A549 (cell line): ENCODE results near the gene PSMB1. TPM values are rescaled to one million over a fixed set of nuclear protein-coding genes. Genes with fewer than 3 reads are reported as not detected.

Experiments used
- ATAC-seq, 2 experiments: fragments of 200-7000 bp in 1 of 2; fragments of >200 bp in 1 of 2; cut with Nextera tagmentation in 1 of 2; cut with Tn5 transposase in 1 of 2; 3 replicates each; pipeline versions ENCODE4 v1.8.0 to v1.9.1; 2018 to 2020; ENCODE audit warnings: mild to moderate bottlenecking in 1 of 2, moderate library complexity in 1 of 2
- CTCF ChIA-PET: fragments of 300-600 bp; sonication (Branson Sonifier 250); formaldehyde crosslinking; extraction: SDS; loops from one replicate; lab custom pipeline; 2021; ENCODE audit warnings: antibody characterized with exemption, inconsistent platforms; lab: Yijun Ruan, JAX
- POLR2A ChIA-PET: fragments of 350-600 bp; formaldehyde crosslinking; extraction: SDS; loops from one replicate; lab custom pipeline; 2021; ENCODE audit warnings: antibody characterized with exemption, inconsistent platforms; lab: Yijun Ruan, JAX
- DNase-seq, 2 experiments: peaks; one replicate each; pipeline versions ENCODE4 v3.0.0 to v3.0.0-alpha.2; 2011 to 2016; ENCODE audit warnings: low read depth in 1 of 2, low spot score in 1 of 2
- FAIRE-seq: peaks from 2 replicates; lab custom pipeline; 2011; peaks lifted over from hg19 to GRCh38; lab: Jason Lieb, UNC
- H3K27ac ChIP-seq, 2 experiments: fragments of >200 bp; sonication (Bioruptor Twin); formaldehyde crosslinking; 3 replicates each; pipeline ENCODE4 v1.5.1; 2016 to 2017
- H3K4me1 ChIP-seq: fragments of >200 bp; sonication (Bioruptor Twin); formaldehyde crosslinking; 3 replicates; pipeline ENCODE4 v1.6.1; 2016
- H3K4me2 ChIP-seq: fragments of >200 bp; sonication (Bioruptor Twin); formaldehyde crosslinking; 3 replicates; pipeline ENCODE4 v1.6.1; 2016
- H3K4me3 ChIP-seq: fragments of >200 bp; sonication (Bioruptor Twin); formaldehyde crosslinking; 3 replicates; pipeline ENCODE4 v1.5.1; 2016
- H3K9me3 ChIP-seq: fragments of >200 bp; sonication (Bioruptor Twin); formaldehyde crosslinking; 3 replicates; pipeline ENCODE4 v1.6.1; 2016
- BCL3 ChIP-seq: fragments of >200 bp; sonication (Bioruptor Twin); formaldehyde crosslinking; IDR thresholded peaks from 3 replicates; pipeline ENCODE4 v1.6.1; 2016
- CBX8 ChIP-seq: fragments of 200-600 bp; sonication (generic); IDR thresholded peaks from 2 replicates; pipeline ENCODE4 v1.6.1; 2016
- CHD2 ChIP-seq: fragments of 150-350 bp; IDR thresholded peaks from 2 replicates; pipeline ENCODE4 v1.6.1; 2014; ENCODE audit warnings: low read length; ENCODE audit not compliant: partially characterized antibody
- CHD4 ChIP-seq: fragments of 200-600 bp; sonication (generic); IDR thresholded peaks from 2 replicates; pipeline ENCODE4 v1.6.1; 2016; ENCODE audit warnings: antibody characterized with exemption, mild to moderate bottlenecking, borderline replicate concordance
- CTCF ChIP-seq: fragments of >200 bp; sonication (Bioruptor Twin); formaldehyde crosslinking; IDR thresholded peaks from 3 replicates; pipeline ENCODE4 v1.5.1; 2016
- EHMT2 ChIP-seq: fragments of 200-600 bp; sonication (generic); IDR thresholded peaks from 2 replicates; pipeline ENCODE4 v1.6.1; 2016; ENCODE audit warnings: antibody characterized with exemption, low read depth, mild to moderate bottlenecking, moderate library complexity
- FOSB ChIP-seq: fragments of 250-450 bp; sonication (Bioruptor Pico); IDR thresholded peaks from 2 replicates; pipeline ENCODE4 v1.5.0; 2020; ENCODE audit warnings: mild to moderate bottlenecking, moderate library complexity
- HOXA7 ChIP-seq: fragments of 250-450 bp; sonication (Bioruptor Pico); IDR thresholded peaks from 2 replicates; pipeline ENCODE4 v1.5.0; 2020; ENCODE audit warnings: mild to moderate bottlenecking, moderate library complexity
- JUN ChIP-seq, 2 experiments: fragments of >200 bp; sonication (Bioruptor Twin); formaldehyde crosslinking; IDR thresholded peaks; 2 replicates in 1 of 2; 3 replicates in 1 of 2; pipeline ENCODE4 v1.6.1; 2016 to 2017
- MAFK ChIP-seq: fragments of 450-650 bp; IDR thresholded peaks from 2 replicates; pipeline ENCODE4 v1.6.1; 2014; ENCODE audit not compliant: partially characterized antibody
- POLR2A ChIP-seq: IDR thresholded peaks from 2 replicates; pipeline ENCODE4 v1.6.1; 2012; ENCODE audit warnings: mild to moderate bottlenecking, low read length
- POLR2AphosphoS2 ChIP-seq: conservative IDR thresholded peaks from 2 replicates; pipeline ENCODE4 v1.6.1; 2012; ENCODE audit warnings: low read length, improper control_type of control experiment, inconsistent platforms
- RAD21 ChIP-seq, 2 experiments: fragments of >200 bp in 1 of 2; sonication (Bioruptor Twin) in 1 of 2; formaldehyde crosslinking in 1 of 2; IDR thresholded peaks in 1 of 2; conservative IDR thresholded peaks in 1 of 2; 2 replicates in 1 of 2; 3 replicates in 1 of 2; pipeline ENCODE4 v1.6.1; 2012 to 2018; ENCODE audit warnings: inconsistent platforms in 1 of 2
- RFX5 ChIP-seq: fragments of 450-650 bp; IDR thresholded peaks from 2 replicates; pipeline ENCODE4 v1.7.1; 2014; ENCODE audit warnings: antibody characterized with exemption, mild to moderate bottlenecking, moderate library complexity
- RNF2 ChIP-seq: fragments of 200-600 bp; sonication (generic); IDR thresholded peaks from 2 replicates; pipeline ENCODE4 v1.6.1; 2016; ENCODE audit warnings: low read depth, mild to moderate bottlenecking, antibody characterized with exemption, moderate library complexity, borderline replicate concordance
- SMC3 ChIP-seq: fragments of >200 bp; sonication (Bioruptor Twin); formaldehyde crosslinking; IDR thresholded peaks from 3 replicates; pipeline ENCODE4 v1.6.1; 2018; ENCODE audit warnings: inconsistent platforms
- TFCP2L1 ChIP-seq: fragments of 250-450 bp; sonication (Bioruptor Pico); IDR thresholded peaks from 2 replicates; pipeline ENCODE4 v1.5.0; 2021; ENCODE audit warnings: mild to moderate bottlenecking
- ZNF302 ChIP-seq: fragments of 250-450 bp; sonication (Bioruptor Pico); IDR thresholded peaks from 2 replicates; pipeline ENCODE4 v1.9.0; 2021; ENCODE audit warnings: inconsistent platforms, mild to moderate bottlenecking, moderate library complexity
- WGBS: methylation state at CpG from one replicate; pipeline ENCODE4 v1.1.6; 2017; ENCODE audit errors: missing lambda C conversion rate; 5-methylcytosine and 5-hydroxymethylcytosine counted together
- polyA plus RNA-seq, 4 experiments: library from polyadenylated mRNA; depleted of rRNA in 3 of 4; stranded (reverse); fragments of >200 nt; fragmentation: RNase III in 1 of 4; extraction: RNeasy Plus Mini Kit Qiagen cat#74134 plus additional on column Dnase treatment in 1 of 4; gene quantifications; 2 replicates in 3 of 4; 3 replicates in 1 of 4; pipeline ENCODE4 v1.2.3, GENCODE V29; 2011 to 2017
- TF ChIP-seq, protein P1 (sequence below): IDR thresholded peaks from 2 replicates; pipeline ENCODE4 v1.6.1; 2012
- TF ChIP-seq, protein P2 (sequence below): fragments of 250-450 bp; sonication (Bioruptor Pico); IDR thresholded peaks from 2 replicates; pipeline ENCODE4 v1.5.0; 2021; ENCODE audit warnings: mild to moderate bottlenecking, moderate library complexity, borderline replicate concordance

Gene PSMB1
- polyA plus RNA-seq, 2 of the 4 experiments (the other 2 are of a cell fraction), result 267 to 306 TPM

GRCh38 chr6:170522565-170523183 is 30.4 kb downstream of the PSMB1 start:
- H3K27ac ChIP-seq, result no peak overlapping the region
- FAIRE-seq, result no peak
- TF ChIP-seq RAD21 (conservative IDR thresholded peaks at IDR 0.05 in 1 of 2, IDR thresholded peaks at IDR 0.05 in 1 of 2) (peak; percentile 25 to 45; a peak in 3 of 5 replicates), POLR2A (no peak), CTCF (peak; percentile 18; the same call in 1 of the 3 replicates), JUN (IDR thresholded peaks at IDR 0.05) (no peak), RNF2 (no peak), CBX8 (no peak), POLR2AphosphoS2 (no peak), FOSB (CRISPR knock-in tag) (no peak), MAFK (no peak), BCL3 (no peak), EHMT2 (no peak), CHD4 (no peak), ZNF302 (CRISPR knock-in tag) (no peak), TFCP2L1 (CRISPR knock-in tag) (no peak)
- TF ChIP-seq, protein P1, sequence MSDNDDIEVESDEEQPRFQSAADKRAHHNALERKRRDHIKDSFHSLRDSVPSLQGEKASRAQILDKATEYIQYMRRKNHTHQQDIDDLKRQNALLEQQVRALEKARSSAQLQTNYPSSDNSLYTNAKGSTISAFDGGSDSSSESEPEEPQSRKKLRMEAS, result no peak
- TF ChIP-seq, protein P2, sequence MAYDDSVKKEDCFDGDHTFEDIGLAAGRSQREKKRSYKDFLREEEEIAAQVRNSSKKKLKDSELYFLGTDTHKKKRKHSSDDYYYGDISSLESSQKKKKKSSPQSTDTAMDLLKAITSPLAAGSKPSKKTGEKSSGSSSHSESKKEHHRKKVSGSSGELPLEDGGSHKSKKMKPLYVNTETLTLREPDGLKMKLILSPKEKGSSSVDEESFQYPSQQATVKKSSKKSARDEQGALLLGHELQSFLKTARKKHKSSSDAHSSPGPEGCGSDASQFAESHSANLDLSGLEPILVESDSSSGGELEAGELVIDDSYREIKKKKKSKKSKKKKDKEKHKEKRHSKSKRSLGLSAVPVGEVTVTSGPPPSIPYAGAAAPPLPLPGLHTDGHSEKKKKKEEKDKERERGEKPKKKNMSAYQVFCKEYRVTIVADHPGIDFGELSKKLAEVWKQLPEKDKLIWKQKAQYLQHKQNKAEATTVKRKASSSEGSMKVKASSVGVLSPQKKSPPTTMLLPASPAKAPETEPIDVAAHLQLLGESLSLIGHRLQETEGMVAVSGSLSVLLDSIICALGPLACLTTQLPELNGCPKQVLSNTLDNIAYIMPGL (CRISPR knock-in tag), result no peak
- TF ChIP-seq, all 56 proteins: peak for 2
- DNase-seq (peak in 1 of 2 experiments; percentile 11), ATAC-seq (peak; percentile 78 to 85; a peak in 5 of 6 replicates)
- H3K4me3 ChIP-seq, result no peak overlapping the region
- POLR2A ChIA-PET, result no interaction called here
- H3K9me3 ChIP-seq, result no peaks in the 10 kb centered on the region
- CTCF ChIA-PET, result interaction anchor here (0.6 to 1.5 kb wide), 6 partner anchors 15 to 732 kb away, joined by 3 to 7 read pairs (median 4); no protein-coding TSS in a partner anchor
- WGBS, result 73% methylated on average over 10 of the region's 10 CpGs
- no peaks in the 10 kb centered on the region for H3K4me1 ChIP-seq
- H3K4me2 ChIP-seq, result no peak overlapping the region

- DNase-seq, result peak; percentile 17 to 61
- TF ChIP-seq SMC3 (peak; percentile 68), RAD21 (conservative IDR thresholded peaks at IDR 0.05 in 1 of 2, IDR thresholded peaks at IDR 0.05 in 1 of 2) (peak; percentile 70 to 76), CHD2 (no peak), CTCF (peak; percentile 63), HOXA7 (CRISPR knock-in tag) (no peak), RFX5 (no peak)
- TF ChIP-seq, protein P1, result peak; percentile 45; the same call in 1 of the 2 replicates
- TF ChIP-seq, all 56 proteins: peak for 4
- ATAC-seq, result peak; percentile 80 to 88
- FAIRE-seq, result no peak
- Histone ChIP-seq H3K4me3 (no peak overlapping the region), H3K4me2 (peak overlapping the region; percentile 66), H3K9me3 (no peaks in the 10 kb centered on the region), H3K4me1 (no peaks in the 10 kb centered on the region), H3K27ac (no peak overlapping the region)
- CTCF ChIA-PET, result interaction anchor here (0.6 to 2.0 kb wide), 18 partner anchors 9 to 1624 kb away, joined by 3 to 12 read pairs (median 4); no protein-coding TSS in a partner anchor
- POLR2A ChIA-PET, result no interaction called here
- 0% methylated on average over 2 of the region's 4 CpGs for WGBS
Observed at GRCh38 chr6:170516783-170517616, 36.1 kb downstream of the PSMB1 start.
